H1 (cell line): ENCODE measurements around the gene FBXL17. TPM values are rescaled to one million over a fixed set of nuclear protein-coding genes. Genes with fewer than 3 reads are reported as not detected.
A peak's percentile ranks its signal among the peaks of the same experiment; 100 is the strongest.

Source experiments
- CTCF ChIA-PET: fragments of 300-600 bp; sonication (Branson Sonifier 250); formaldehyde crosslinking; loops from one replicate; lab custom pipeline; 2021; ENCODE audit not compliant: partially characterized antibody; lab: Charles Lee
- POLR2A ChIA-PET: fragments of 300-600 bp; sonication (Branson Sonifier 250); formaldehyde crosslinking; loops from one replicate; lab custom pipeline; 2021; ENCODE audit warnings: inconsistent platforms; ENCODE audit not compliant: partially characterized antibody; lab: Charles Lee
- DNase-seq, 2 experiments: peaks; one replicate each; pipeline versions ENCODE4 v3.0.0 to v3.0.0-alpha.2; 2010 to 2022; ENCODE audit warnings: low spot score in 2 of 2, low read depth in 1 of 2, mixed read lengths in 1 of 2
- FAIRE-seq: peaks from 2 replicates; lab custom pipeline; 2011; peaks lifted over from hg19 to GRCh38; lab: Jason Lieb, UNC
- H2AFZ ChIP-seq: 2 replicates; pipeline ENCODE4 v1.8.1; 2012; ENCODE audit warnings: low read length, inconsistent platforms
- H2AK5ac ChIP-seq: 2 replicates; pipeline ENCODE4 v1.6.1; 2013; ENCODE audit warnings: low read depth, low read length
- H2BK120ac ChIP-seq: replicated peaks from 2 replicates; pipeline ENCODE3; 2013; ENCODE audit warnings: low read depth, low read length, inconsistent platforms
- H2BK12ac ChIP-seq: 2 replicates; pipeline ENCODE4 v1.6.1; 2013; ENCODE audit warnings: low read depth, low read length
- H2BK15ac ChIP-seq: 2 replicates; pipeline ENCODE4 v1.6.1; 2013; ENCODE audit warnings: low read length
- H2BK20ac ChIP-seq: 2 replicates; pipeline ENCODE4 v1.6.1; 2013; ENCODE audit warnings: low read length
- H2BK5ac ChIP-seq: 2 replicates; pipeline ENCODE4 v1.6.1; 2013; ENCODE audit warnings: low read depth, low read length
- H3K14ac ChIP-seq: 2 replicates; pipeline ENCODE4 v1.6.1; 2013; ENCODE audit warnings: inconsistent platforms; ENCODE audit not compliant: insufficient read length
- H3K18ac ChIP-seq: 2 replicates; pipeline ENCODE4 v1.6.1; 2013; ENCODE audit warnings: low read length; ENCODE audit errors: extremely low read depth
- H3K23ac ChIP-seq: 2 replicates; pipeline ENCODE4 v1.6.1; 2013; ENCODE audit warnings: inconsistent platforms; ENCODE audit not compliant: insufficient read length
- H3K23me2 ChIP-seq: 2 replicates; pipeline ENCODE4 v1.6.1; 2013; ENCODE audit warnings: low read depth, low read length
- H3K27ac ChIP-seq: 2 replicates; pipeline ENCODE4 v1.6.1; 2011; ENCODE audit warnings: low read depth, low read length, inconsistent platforms
- H3K27me3 ChIP-seq, 4 experiments: replicated peaks in 1 of 4; 1 replicate in 1 of 4; 2 replicates in 3 of 4; pipeline versions ENCODE4 v1.6.1 to v1.8.1; 2011 to 2013; ENCODE audit warnings: low read length in 3 of 4, mild to moderate bottlenecking in 3 of 4, inconsistent platforms in 2 of 4, mixed read lengths in 2 of 4, moderate library complexity in 1 of 4; ENCODE audit not compliant: control insufficient read depth in 3 of 4, insufficient read depth in 3 of 4; ENCODE audit errors: extremely low read depth in 1 of 4
- H3K36me3 ChIP-seq, 4 experiments: 2 replicates each; pipeline versions ENCODE4 v1.6.1 to v1.8.1; 2011 to 2013; ENCODE audit warnings: mild to moderate bottlenecking in 4 of 4, low read length in 3 of 4, moderate library complexity in 2 of 4, control low read depth in 1 of 4, inconsistent platforms in 1 of 4; ENCODE audit not compliant: insufficient read depth in 4 of 4, control insufficient read depth in 2 of 4
- H3K4ac ChIP-seq: replicated peaks from 2 replicates; pipeline ENCODE3; 2013; ENCODE audit warnings: low read length, low read depth, mixed read lengths, inconsistent platforms; ENCODE audit not compliant: insufficient read length
- H3K4me1 ChIP-seq, 4 experiments: replicated peaks in 1 of 4; 1 replicate in 1 of 4; 2 replicates in 3 of 4; pipeline versions ENCODE4 v1.6.1 to v1.8.1; 2011 to 2013; ENCODE audit warnings: low read length in 3 of 4, inconsistent platforms in 2 of 4, mixed read lengths in 1 of 4; ENCODE audit not compliant: insufficient read depth in 4 of 4, control insufficient read depth in 3 of 4
- H3K4me2 ChIP-seq, 2 experiments: 2 replicates each; pipeline versions ENCODE4 v1.6.1 to v1.8.1; 2011 to 2013; ENCODE audit warnings: low read depth in 2 of 2, low read length in 2 of 2, control low read depth in 1 of 2, inconsistent platforms in 1 of 2, mild to moderate bottlenecking in 1 of 2; ENCODE audit not compliant: insufficient read depth in 1 of 2
- H3K4me3 ChIP-seq, 4 experiments: fragments of 200-600, 300-600 bp in 1 of 4; sonication (generic), shearing (Covaris generic), sonication (Bioruptor Twin) in 1 of 4; 2 replicates each; pipeline versions ENCODE4 v1.5.1 to v1.8.1; 2011 to 2016; ENCODE audit warnings: low read length in 4 of 4, low read depth in 3 of 4, control low read depth in 2 of 4, inconsistent platforms in 2 of 4, mild to moderate bottlenecking in 2 of 4, mixed read lengths in 1 of 4, moderate library complexity in 1 of 4; ENCODE audit not compliant: insufficient read depth in 2 of 4; ENCODE audit errors: extremely low read depth in 1 of 4
- H3K56ac ChIP-seq: replicated peaks from 2 replicates; pipeline ENCODE3; 2013; ENCODE audit warnings: low read depth, mild to moderate bottlenecking, mixed read lengths, low read length, inconsistent platforms; ENCODE audit not compliant: insufficient read length
- H3K79me1 ChIP-seq: 2 replicates; pipeline ENCODE4 v1.6.1; 2013; ENCODE audit warnings: low read depth, low read length, control low read depth
- H3K79me2 ChIP-seq, 2 experiments: 2 replicates each; pipeline versions ENCODE4 v1.6.1 to v1.8.1; 2012 to 2013; ENCODE audit warnings: low read length in 2 of 2, mild to moderate bottlenecking in 2 of 2, inconsistent platforms in 1 of 2; ENCODE audit not compliant: insufficient read depth in 2 of 2, control insufficient read depth in 1 of 2
- H3K9ac ChIP-seq, 4 experiments: replicated peaks in 1 of 4; 1 replicate in 1 of 4; 2 replicates in 3 of 4; pipeline versions ENCODE4 v1.6.1 to v1.8.1; 2011 to 2013; ENCODE audit warnings: low read depth in 3 of 4, low read length in 3 of 4, control low read depth in 2 of 4, mild to moderate bottlenecking in 2 of 4, moderate library complexity in 2 of 4, inconsistent platforms in 1 of 4; ENCODE audit errors: extremely low read depth in 1 of 4
- H3K9me3 ChIP-seq, 2 experiments: 2 replicates each; pipeline versions ENCODE4 v1.6.1 to v1.8.1; 2012 to 2013; ENCODE audit warnings: mild to moderate bottlenecking in 2 of 2, moderate library complexity in 2 of 2, control low read depth in 1 of 2, inconsistent platforms in 1 of 2, low read depth in 1 of 2, low read length in 1 of 2, mixed read lengths in 1 of 2; ENCODE audit not compliant: insufficient read depth in 2 of 2
- H4K20me1 ChIP-seq, 2 experiments: replicated peaks in 1 of 2; 2 replicates each; pipeline versions ENCODE3 to v1.8.1; 2011 to 2013; ENCODE audit warnings: inconsistent platforms in 2 of 2, low read length in 2 of 2, mild to moderate bottlenecking in 1 of 2; ENCODE audit not compliant: insufficient read depth in 2 of 2, control insufficient read depth in 1 of 2
- H4K5ac ChIP-seq: 2 replicates; pipeline ENCODE4 v1.6.1; 2013; ENCODE audit warnings: low read length, low read depth, mixed read lengths, inconsistent platforms; ENCODE audit not compliant: insufficient read length
- H4K8ac ChIP-seq: 2 replicates; pipeline ENCODE4 v1.8.0; 2013; ENCODE audit warnings: mild to moderate bottlenecking, moderate library complexity, low read length, inconsistent platforms; ENCODE audit not compliant: insufficient read depth; ENCODE audit errors: extremely low read depth
- H4K91ac ChIP-seq: replicated peaks from 2 replicates; pipeline ENCODE3; 2013; ENCODE audit warnings: low read length, mixed read lengths, inconsistent platforms; ENCODE audit not compliant: insufficient read length
- EP300 ChIP-seq, 2 experiments: IDR thresholded peaks; 1 replicate in 1 of 2; 2 replicates in 1 of 2; pipeline ENCODE4 v1.6.1; 2011 to 2012; ENCODE audit warnings: low read depth in 2 of 2, low read length in 2 of 2, mild to moderate bottlenecking in 2 of 2, borderline replicate concordance in 1 of 2, inconsistent platforms in 1 of 2, moderate library complexity in 1 of 2
- GABPA ChIP-seq: IDR thresholded peaks from 2 replicates; pipeline ENCODE4 v1.6.1; 2011; ENCODE audit warnings: mild to moderate bottlenecking, low read length, moderate library complexity, borderline replicate concordance; ENCODE audit not compliant: insufficient read depth
- KDM4A ChIP-seq: IDR thresholded peaks from one replicate; pipeline ENCODE4 v1.7.1; 2012; ENCODE audit warnings: low read depth, mild to moderate bottlenecking, moderate library complexity, low read length, inconsistent platforms; ENCODE audit not compliant: severe bottlenecking
- MAFK ChIP-seq: IDR thresholded peaks from 2 replicates; pipeline ENCODE4 v1.6.1; 2012; ENCODE audit warnings: low read depth, mild to moderate bottlenecking, improper control_type of control experiment, low read length
- SAP30 ChIP-seq: fragments of 300-600 bp; sonication (generic); IDR thresholded peaks from 2 replicates; pipeline ENCODE4 v1.7.1; 2012; ENCODE audit warnings: low read length, moderate library complexity, mild to moderate bottlenecking, inconsistent platforms; ENCODE audit not compliant: insufficient read depth, insufficient replicate concordance
- TCF12 ChIP-seq: IDR thresholded peaks from 2 replicates; pipeline ENCODE4 v1.6.1; 2011; ENCODE audit warnings: low read depth, mild to moderate bottlenecking, low read length
- WGBS, 2 experiments: shearing (Covaris generic) in 1 of 2; methylation state at CpG; one replicate each; pipeline versions ENCODE4 v1.1.6 to v1.1.7; 2013 to 2015; ENCODE audit warnings: low lambda C conversion rate in 2 of 2, mixed read lengths in 2 of 2, inconsistent platforms in 1 of 2, low coverage in 1 of 2, missing lambda C conversion rate in 1 of 2; ENCODE audit not compliant: insufficient replicate concordance in 2 of 2, insufficient coverage in 1 of 2, insufficient read length in 1 of 2; ENCODE audit errors: extremely low coverage in 1 of 2, missing lambda C conversion rate in 1 of 2; 5-methylcytosine and 5-hydroxymethylcytosine counted together
- polyA plus RNA-seq, 7 experiments: library from polyadenylated mRNA; depleted of rRNA in 3 of 7; stranded (reverse) in 5 of 7; unstranded in 2 of 7; fragments of >200 nt in 5 of 7; fragments of 200-250 nt in 2 of 7; gene quantifications; 1 replicate in 5 of 7; 2 replicates in 1 of 7; 4 replicates in 1 of 7; pipeline versions ENCODE4 v1.2.1 to v1.2.3, GENCODE V29; 2011 to 2013; ENCODE audit warnings: missing spikeins in 2 of 7, mixed read lengths in 2 of 7
- total RNA-seq: library from RNA; stranded (reverse); fragmentation: NEBNext Ultra II Directional; extraction: Animal tissue kit (Norgen Biotek cat#: 25700); gene quantifications from 2 replicates; pipeline ENCODE4 v1.2.1, GENCODE V29; 2021

The FBXL17 gene
- total and polyA plus RNA-seq, 2 of the 8 experiments (the other 6 are each of a cell fraction or from before 2014, with no cell fraction given), result 0.35 to 4.3 TPM

DNA sequence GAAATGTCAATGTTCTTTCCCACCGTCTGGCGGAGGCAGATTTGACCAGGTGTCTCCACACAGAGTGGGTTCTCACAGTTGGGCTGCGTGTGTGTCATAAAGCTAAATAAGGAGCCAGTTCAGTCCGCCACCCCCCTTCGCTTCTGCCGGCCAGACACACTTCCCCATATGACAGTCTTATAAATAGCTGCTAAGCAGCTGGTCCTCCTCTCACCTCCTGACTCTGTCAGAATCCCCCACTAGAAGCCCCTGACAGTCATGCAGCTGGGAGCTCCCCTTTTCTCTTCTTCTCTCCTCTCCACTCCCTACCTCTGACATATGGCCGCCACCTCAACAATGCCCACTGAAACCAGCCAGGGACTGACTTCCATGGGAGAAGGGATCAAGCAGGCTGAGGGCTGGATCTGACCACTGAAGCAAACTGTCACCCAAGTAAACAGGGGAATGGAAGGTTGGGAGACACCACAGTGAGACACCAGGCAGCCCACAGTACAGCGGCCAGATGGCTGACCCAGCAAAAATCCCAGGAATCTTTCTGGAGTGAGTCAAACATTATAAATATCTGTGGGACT is 569.2 kb downstream of the FBXL17 start:
- ChIA-PET POLR2A (no interaction called here), CTCF (no interaction called here)
- no peak overlapping the region for H4K5ac ChIP-seq
- H3K9me3 ChIP-seq, result no peaks in the 10 kb centered on the region
- H3K9ac ChIP-seq, result no peak overlapping the region; a peak in 1 of 7 replicates
- H3K4me1 ChIP-seq, result peaks cover 6 to 23% (median 19%) of the 10 kb centered on the region in 4 experiments; a peak in 6 of 7 replicates
- no peak overlapping the region; the same call in 1 of the 2 replicates for H3K18ac ChIP-seq
- H3K4me2 ChIP-seq, result no peak overlapping the region
- 82% methylated on average over 8 of the region's 8 CpGs; no CpG with 5 or more reads in 1 of the 2 experiments for WGBS, 2 experiments
- H3K14ac ChIP-seq, result no peak overlapping the region
- no peaks in the 10 kb centered on the region for H3K79me2 ChIP-seq
- H4K91ac ChIP-seq, result no peak overlapping the region
- no peak overlapping the region for H2BK20ac ChIP-seq
- H4K20me1 ChIP-seq, result no peaks in the 10 kb centered on the region
- peak overlapping the region; percentile 14; the same call in 1 of the 2 replicates for H2BK12ac ChIP-seq
- H4K8ac ChIP-seq, result no peak overlapping the region
- no peaks in the 10 kb centered on the region for H3K23me2 ChIP-seq
- no peak overlapping the region for H3K27ac ChIP-seq
- no peaks in the 10 kb centered on the region for H3K27me3 ChIP-seq
- H3K23ac ChIP-seq, result no peak overlapping the region
- DNase-seq, result no peak
- TF ChIP-seq GABPA (no peak), TCF12 (no peak), KDM4A (no peak), MAFK (no peak), EP300 (IDR thresholded peaks at IDR 0.05; ENCODE audit: borderline replicate concordance in 1 of 2, low read depth in 2 of 2, low read length in 2 of 2) (no peak), SAP30 (no peak)
- H3K36me3 ChIP-seq, result no peaks in the 10 kb centered on the region
- FAIRE-seq, result no peak
- H3K4ac ChIP-seq, result no peak overlapping the region
- H3K56ac ChIP-seq, result no peak overlapping the region
- no peak overlapping the region for H2BK5ac ChIP-seq
- no peak overlapping the region for H2BK15ac ChIP-seq
- H2AK5ac ChIP-seq, result no peak overlapping the region
- H3K4me3 ChIP-seq, result no peak overlapping the region
- no peak overlapping the region for H2AFZ ChIP-seq
- no peaks in the 10 kb centered on the region for H3K79me1 ChIP-seq
- no peak overlapping the region for H2BK120ac ChIP-seq
